SU-DHL-6 (cell line): ENCODE data around the gene SPATA32.

Experiments used
- H2AFZ ChIP-seq: fragments of 200-600 bp; sonication (generic); 2 replicates; pipeline ENCODE4 v1.6.1; 2014; ENCODE audit warnings: low read depth, mild to moderate bottlenecking, moderate library complexity, mixed read lengths, antibody characterized with exemption, low read length; ENCODE audit not compliant: severe bottlenecking
- H3F3A ChIP-seq: fragments of 200-600 bp; shearing (Covaris generic); 2 replicates; pipeline ENCODE4 v1.6.0; 2016; ENCODE audit warnings: antibody characterized with exemption, mild to moderate bottlenecking; ENCODE audit not compliant: insufficient read depth
- H3K27ac ChIP-seq: fragments of 200-600 bp; sonication (generic); 2 replicates; pipeline ENCODE4 v1.5.1; 2016; ENCODE audit warnings: low read depth, mild to moderate bottlenecking, low read length, moderate library complexity, mixed read lengths
- H3K27me3 ChIP-seq: fragments of 200-600 bp; sonication (generic), shearing (Covaris generic); 2 replicates; pipeline ENCODE4 v1.6.0; 2014; ENCODE audit warnings: mild to moderate bottlenecking, low read length
- H3K36me3 ChIP-seq: fragments of 200-600 bp; sonication (generic); 2 replicates; pipeline ENCODE4 v1.6.1; 2014; ENCODE audit warnings: mild to moderate bottlenecking, low read length, mixed read lengths
- H3K4me2 ChIP-seq: fragments of 300-600, 200-600 bp; shearing (Covaris generic), sonication (generic); 2 replicates; pipeline ENCODE4 v1.6.0; 2014; ENCODE audit warnings: low read length, low read depth, mild to moderate bottlenecking; ENCODE audit not compliant: poor library complexity, severe bottlenecking
- H3K4me3 ChIP-seq: fragments of 200-600 bp; sonication (generic); 2 replicates; pipeline ENCODE4 v1.5.1; 2014; ENCODE audit warnings: antibody characterized with exemption, low read length, mild to moderate bottlenecking, mixed read lengths; ENCODE audit not compliant: insufficient read depth, poor library complexity, severe bottlenecking
- H3K79me2 ChIP-seq: fragments of 200-600 bp; sonication (generic); 2 replicates; pipeline ENCODE4 v1.6.1; 2014; ENCODE audit warnings: mild to moderate bottlenecking, low read length, moderate library complexity; ENCODE audit not compliant: insufficient read depth
- H3K9ac ChIP-seq: fragments of 200-600 bp; sonication (generic); 2 replicates; pipeline ENCODE4 v1.7.0; 2014; ENCODE audit warnings: mild to moderate bottlenecking, low read length
- H3K9me2 ChIP-seq: fragments of 200-600 bp; sonication (generic); replicated peaks from 2 replicates; pipeline ENCODE4 v1.6.1; 2014; ENCODE audit warnings: low read length; ENCODE audit not compliant: insufficient read depth
- H3K9me3 ChIP-seq: fragments of 200-600 bp; sonication (generic); 2 replicates; pipeline ENCODE4 v1.6.1; 2014; ENCODE audit warnings: low read length, mixed read lengths; ENCODE audit not compliant: insufficient read depth
- H4K20me1 ChIP-seq: fragments of 200-600 bp; sonication (generic); 2 replicates; pipeline ENCODE4 v1.6.1; 2014; ENCODE audit warnings: low read depth, mild to moderate bottlenecking, antibody characterized with exemption, low read length, moderate library complexity, mixed read lengths
- CTCF ChIP-seq: fragments of 200-600 bp; sonication (generic); IDR thresholded peaks from one replicate; pipeline ENCODE4 v1.5.1; 2017; ENCODE audit warnings: antibody characterized with exemption, mild to moderate bottlenecking, low read length, moderate library complexity; ENCODE audit not compliant: insufficient read depth, poor library complexity, severe bottlenecking
- EZH2phosphoT487 ChIP-seq: fragments of 200-600 bp; sonication (generic), shearing (Covaris generic); conservative IDR thresholded peaks from 2 replicates; pipeline ENCODE4 v1.6.1; 2018; ENCODE audit warnings: mild to moderate bottlenecking, antibody characterized with exemption, low read length, moderate library complexity, mixed read lengths

The SPATA32 gene

GRCh38 chr17:45290269-45290765 is 28.4 kb upstream of the SPATA32 start:
- H3K9me3 ChIP-seq, result no peaks in the 10 kb centered on the region
- no peaks in the 10 kb centered on the region for H3K9me2 ChIP-seq
- no peaks in the 10 kb centered on the region for H3K36me3 ChIP-seq
- no peak overlapping the region for H3K27ac ChIP-seq
- no peak overlapping the region for H3K4me2 ChIP-seq
- no peak overlapping the region for H3K9ac ChIP-seq
- H4K20me1 ChIP-seq, result no peaks in the 10 kb centered on the region; the same call in 1 of the 2 replicates
- no peaks in the 10 kb centered on the region for H3F3A ChIP-seq
- H3K27me3 ChIP-seq, result no peaks in the 10 kb centered on the region
- no peak overlapping the region for H3K4me3 ChIP-seq
- peaks cover 4% of the 10 kb centered on the region; the same call in 1 of the 2 replicates for H3K79me2 ChIP-seq
- TF ChIP-seq CTCF (no peak), EZH2phosphoT487 (no peak)
- H2AFZ ChIP-seq, result no peak overlapping the region

- H3K79me2 ChIP-seq, result 0 out of 2 replicates have a peak, but pooled peaks cover under 1% of the 10 kb centered on the region
- no peak overlapping the region for H3K9ac ChIP-seq
- H3K27me3 ChIP-seq, result no peaks in the 10 kb centered on the region
- no peaks in the 10 kb centered on the region for H3K9me3 ChIP-seq
- no peak overlapping the region for H2AFZ ChIP-seq
- H3K9me2 ChIP-seq, result no peaks in the 10 kb centered on the region
- no peak overlapping the region for H3K4me3 ChIP-seq
- no peaks in the 10 kb centered on the region for H3K36me3 ChIP-seq
- H3F3A ChIP-seq, result no peaks in the 10 kb centered on the region
- no peaks in the 10 kb centered on the region; the same call in 1 of the 2 replicates for H4K20me1 ChIP-seq
- TF ChIP-seq CTCF (no peak), EZH2phosphoT487 (no peak)
- H3K27ac ChIP-seq, result no peak overlapping the region
- no peak overlapping the region for H3K4me2 ChIP-seq
Observed at GRCh38 chr17:45289301-45290268, 27.7 kb upstream of the SPATA32 start.

- H3K79me2 ChIP-seq, result no peaks in the 10 kb centered on the region
Observed at GRCh38 chr17:45288825-45289224, 26.9 kb upstream of the SPATA32 start.

More at GRCh38 chr17:45288825-45289224, 26.9 kb upstream of the SPATA32 start:
- TF ChIP-seq CTCF, result no peak
- TF ChIP-seq EZH2phosphoT487, result no peak
- H3K9ac ChIP-seq, result no peak overlapping the region
- no peak overlapping the region for H3K4me2 ChIP-seq
- no peaks in the 10 kb centered on the region for H3K36me3 ChIP-seq
- no peak overlapping the region for H3K27ac ChIP-seq
- H3K9me3 ChIP-seq, result no peaks in the 10 kb centered on the region
- H3K27me3 ChIP-seq, result no peaks in the 10 kb centered on the region
- H2AFZ ChIP-seq, result no peak overlapping the region
- H3K9me2 ChIP-seq, result no peaks in the 10 kb centered on the region
- no peaks in the 10 kb centered on the region for H3F3A ChIP-seq
- H3K4me3 ChIP-seq, result no peak overlapping the region
- no peaks in the 10 kb centered on the region; the same call in 1 of the 2 replicates for H4K20me1 ChIP-seq
